ENCODE measurements around the gene PSMD13.

GRCh38 chr11:208917-209260 is 27.9 kb upstream of the PSMD13 start:
- TF ChIP-seq CTCF (IDR thresholded peaks at IDR 0.05) (no peak), POLR2AphosphoS5 (IDR thresholded peaks at IDR 0.05) (no peak)

Measured in upper lobe of left lung (tissue), 4 donors.